OCI-LY7 (cell line): ENCODE results near the gene P2RY8. TPM values are rescaled to one million over a fixed set of nuclear protein-coding genes. Genes with fewer than 3 reads are reported as not detected.

ENCODE experiments used
- BruUV-seq: library from RNA; stranded (reverse); fragments of 400-500 nt; replicated peaks from 2 replicates; lab custom pipeline; 2021; lab: Mats Ljungman, UMichigan
- CTCF ChIA-PET: fragments of 300-600 bp; sonication (Branson Sonifier 250); formaldehyde crosslinking; loops from one replicate; lab custom pipeline; 2022; ENCODE audit warnings: antibody characterized with exemption; ENCODE audit not compliant: unreplicated experiment; lab: Charles Lee
- POLR2A ChIA-PET: fragments of 300-600 bp; sonication (Branson Sonifier 250); formaldehyde crosslinking; loops from one replicate; lab custom pipeline; 2022; ENCODE audit warnings: antibody characterized with exemption; lab: Charles Lee
- DNase-seq: peaks from one replicate; pipeline ENCODE4 v3.0.0-alpha.2; 2015; ENCODE audit warnings: low spot score
- H2AFZ ChIP-seq: fragments of 200-600 bp; sonication (generic), shearing (Covaris generic); 2 replicates; pipeline ENCODE4 v1.6.1; 2014; ENCODE audit warnings: mild to moderate bottlenecking, antibody characterized with exemption, low read length, moderate library complexity
- H3K27ac ChIP-seq: fragments of 200-600 bp; sonication (generic); 2 replicates; pipeline ENCODE4 v1.5.1; 2014; ENCODE audit warnings: mixed run types, low read depth, mild to moderate bottlenecking, moderate library complexity, low read length, inconsistent platforms; ENCODE audit not compliant: poor library complexity, severe bottlenecking
- H3K36me3 ChIP-seq: fragments of 200-600 bp; sonication (generic); 2 replicates; pipeline ENCODE4 v1.6.1; 2014; ENCODE audit warnings: mild to moderate bottlenecking, antibody characterized with exemption, low read length, moderate library complexity, mixed read lengths; ENCODE audit not compliant: insufficient read depth
- H3K4me1 ChIP-seq: fragments of 200-600 bp; sonication (generic); 2 replicates; pipeline ENCODE4 v1.5.1; 2014; ENCODE audit warnings: mild to moderate bottlenecking, low read length; ENCODE audit not compliant: insufficient read depth, poor library complexity, severe bottlenecking
- H3K4me2 ChIP-seq: fragments of 200-600 bp; sonication (generic); 2 replicates; pipeline ENCODE4 v1.6.1; 2014; ENCODE audit warnings: mild to moderate bottlenecking, low read length
- H3K4me3 ChIP-seq: fragments of 200-600 bp; sonication (generic); 2 replicates; pipeline ENCODE4 v1.5.1; 2014; ENCODE audit warnings: mild to moderate bottlenecking, low read depth, low read length; ENCODE audit not compliant: poor library complexity, severe bottlenecking
- H3K79me2 ChIP-seq: fragments of 200-600 bp; sonication (generic); 2 replicates; pipeline ENCODE4 v1.6.1; 2016; ENCODE audit warnings: low read depth, mild to moderate bottlenecking, low read length, moderate library complexity, mixed read lengths; ENCODE audit not compliant: insufficient read depth
- H3K9me2 ChIP-seq: fragments of 200-600 bp; sonication (generic); 2 replicates; pipeline ENCODE4 v1.6.1; 2016; ENCODE audit warnings: mild to moderate bottlenecking, low read length, mixed read lengths; ENCODE audit not compliant: insufficient read depth
- H3K9me3 ChIP-seq: fragments of 200-600 bp; sonication (generic); 2 replicates; pipeline ENCODE4 v1.6.1; 2014; ENCODE audit warnings: mild to moderate bottlenecking, mixed run types, low read length, mixed read lengths
- H4K20me1 ChIP-seq: fragments of 200-600 bp; sonication (generic); 2 replicates; pipeline ENCODE4 v1.6.1; 2014; ENCODE audit warnings: mild to moderate bottlenecking, antibody characterized with exemption, low read length, moderate library complexity, mixed read lengths; ENCODE audit not compliant: insufficient read depth
- CTCF ChIP-seq: fragments of 200-600 bp; sonication (generic); conservative IDR thresholded peaks from 2 replicates; pipeline ENCODE4 v1.5.1; 2014; ENCODE audit warnings: mild to moderate bottlenecking, antibody characterized with exemption, low read length, moderate library complexity, mixed read lengths
- EZH2phosphoT487 ChIP-seq: fragments of 200-600 bp; sonication (generic); IDR thresholded peaks from 2 replicates; pipeline ENCODE4 v1.6.1; 2018; ENCODE audit warnings: low read depth, borderline replicate concordance, mild to moderate bottlenecking, mixed run types, antibody characterized with exemption, low read length, moderate library complexity, mixed read lengths
- intact Hi-C: fragments of 100-400 bp; cut with micrococcal nuclease; formaldehyde crosslinking; loops from one replicate; pipeline ENCODE4 v1.10.0; 2022; ENCODE audit not compliant: unreplicated experiment
- total RNA-seq, 2 experiments: library from RNA; depleted of rRNA in 1 of 2; stranded (reverse); fragments of >200 nt in 1 of 2; shearing (Covaris generic) in 1 of 2; gene quantifications; 2 replicates each; pipeline ENCODE4 v1.2.3, GENCODE V29; 2014 to 2022

P2RY8 gene
- total RNA-seq, 2 experiments from 2014 or later, result 110 to 149 TPM

- Histone ChIP-seq H3K4me1 (no peaks in the 10 kb centered on the region), H3K9me2 (no peaks in the 10 kb centered on the region), H3K4me2 (no peak overlapping the region), H4K20me1 (no peaks in the 10 kb centered on the region), H3K9me3 (peaks cover 16% of the 10 kb centered on the region), H3K79me2 (no peaks in the 10 kb centered on the region), H3K36me3 (peaks cover 99% of the 10 kb centered on the region), H3K4me3 (no peak overlapping the region), H3K27ac (no peak overlapping the region), H2AFZ (no peak overlapping the region)
- intact Hi-C loops, result no loop called here
- ChIA-PET CTCF (no interaction called here), POLR2A (no interaction called here)
- TF ChIP-seq CTCF (no peak), EZH2phosphoT487 (no peak)
- no TSS peak for BruUV-seq
- DNase-seq, result no peak
Measured at GRCh38 chrX:1422135-1422465, 114.9 kb downstream of the P2RY8 start.

- POLR2A ChIA-PET, result no interaction called here
- Histone ChIP-seq H3K9me2 (no peaks in the 10 kb centered on the region), H3K9me3 (peaks cover 16% of the 10 kb centered on the region), H2AFZ (no peak overlapping the region), H3K36me3 (peaks cover 99% of the 10 kb centered on the region), H3K4me3 (no peak overlapping the region), H3K79me2 (no peaks in the 10 kb centered on the region), H3K27ac (no peak overlapping the region), H3K4me1 (no peaks in the 10 kb centered on the region), H3K4me2 (no peak overlapping the region), H4K20me1 (no peaks in the 10 kb centered on the region)
- no TSS peak for BruUV-seq
- intact Hi-C loops, result no loop called here
- DNase-seq, result no peak
- TF ChIP-seq CTCF (no peak), EZH2phosphoT487 (no peak)
- CTCF ChIA-PET, result no interaction called here
Measured at GRCh38 chrX:1421433-1422134, 115.4 kb downstream of the P2RY8 start.

- intact Hi-C loops, result no loop called here
- Histone ChIP-seq H3K27ac (no peak overlapping the region), H3K36me3 (peaks cover 98% of the 10 kb centered on the region), H3K4me3 (no peak overlapping the region), H3K9me3 (peaks cover 16% of the 10 kb centered on the region), H2AFZ (no peak overlapping the region), H3K79me2 (no peaks in the 10 kb centered on the region), H3K9me2 (no peaks in the 10 kb centered on the region), H3K4me2 (no peak overlapping the region), H4K20me1 (no peaks in the 10 kb centered on the region), H3K4me1 (no peaks in the 10 kb centered on the region)
- POLR2A ChIA-PET, result no interaction called here
- DNase-seq, result no peak
- TF ChIP-seq CTCF, result no peak
- no peak for TF ChIP-seq EZH2phosphoT487
- CTCF ChIA-PET, result no interaction called here
- no TSS peak for BruUV-seq
Measured at GRCh38 chrX:1420371-1420770, 116.6 kb downstream of the P2RY8 start.
